HepG2 (cell line): ENCODE measurements around the gene GHRH. TPM values are rescaled to one million over a fixed set of nuclear protein-coding genes. Genes with fewer than 3 reads are reported as not detected.
A peak's percentile ranks its signal among the peaks of the same experiment; 100 is the strongest.

ENCODE experiments used
- ATAC-seq: fragments of 200-7000 bp; cut with Tn5 transposase; 3 replicates; pipeline ENCODE4 v1.9.1; 2020; ENCODE audit warnings: mild to moderate bottlenecking, moderate library complexity
- BruUV-seq: library from RNA; stranded (reverse); fragments of 400-500 nt; replicated peaks from 2 replicates; lab custom pipeline; 2021; lab: Mats Ljungman, UMichigan
- CTCF ChIA-PET: fragments of 300-600 bp; formaldehyde crosslinking; extraction: SDS; loops from one replicate; lab custom pipeline; 2021; ENCODE audit warnings: low total read pairs, inconsistent platforms, low intra/inter-chr PET ratio; lab: Yijun Ruan, JAX
- POLR2A ChIA-PET: fragments of 350-600 bp; sonication (Branson Sonifier 250); formaldehyde crosslinking; loops from one replicate; lab custom pipeline; 2020; ENCODE audit warnings: antibody characterized with exemption, inconsistent platforms; lab: Yijun Ruan, JAX
- DNase-seq: peaks from one replicate; pipeline ENCODE4 v3.0.0-alpha.2; 2015; ENCODE audit warnings: low spot score
- FAIRE-seq: peaks from 3 replicates; lab custom pipeline; 2011; peaks lifted over from hg19 to GRCh38; lab: Jason Lieb, UNC
- H2AFZ ChIP-seq: one replicate; pipeline ENCODE4 v1.6.1; 2011; ENCODE audit warnings: low read length, inconsistent platforms
- H3K27ac ChIP-seq: fragments of 300-600 bp; 3 replicates; pipeline ENCODE4 v1.8.0; 2011; ENCODE audit warnings: mixed run types, mild to moderate bottlenecking, mixed read lengths, low read length, inconsistent platforms; ENCODE audit not compliant: insufficient read depth; ENCODE audit errors: extremely low read length
- H3K27me3 ChIP-seq, 2 experiments: fragments of 200-600 bp in 1 of 2; 2 replicates in 1 of 2; 3 replicates in 1 of 2; pipeline versions ENCODE4 v1.6.0 to v1.8.0; 2011; ENCODE audit warnings: low read length in 2 of 2, mild to moderate bottlenecking in 2 of 2, moderate library complexity in 2 of 2, inconsistent platforms in 1 of 2; ENCODE audit not compliant: insufficient read depth in 2 of 2, control insufficient read depth in 1 of 2
- H3K36me3 ChIP-seq, 2 experiments: fragments of 200-600 bp in 1 of 2; replicated peaks in 1 of 2; 2 replicates in 1 of 2; 3 replicates in 1 of 2; pipeline versions ENCODE4 v1.5.1 to v1.8.0; 2011; ENCODE audit warnings: low read length in 2 of 2, inconsistent platforms in 1 of 2; ENCODE audit not compliant: insufficient read depth in 2 of 2, control insufficient read depth in 1 of 2
- H3K4me1 ChIP-seq: 2 replicates; pipeline ENCODE4 v1.5.1; 2012; ENCODE audit warnings: low read length, inconsistent platforms; ENCODE audit not compliant: insufficient read depth
- H3K4me2 ChIP-seq: 2 replicates; pipeline ENCODE4 v1.6.0; 2011; ENCODE audit warnings: low read depth, low read length, inconsistent platforms
- H3K4me3 ChIP-seq, 3 experiments: fragments of 200-600 bp in 1 of 3; sonication (generic), shearing (Covaris generic) in 1 of 3; replicated peaks in 1 of 3; 2 replicates each; pipeline ENCODE4 v1.5.1; 2011 to 2016; ENCODE audit warnings: low read length in 3 of 3, inconsistent platforms in 2 of 3, low read depth in 2 of 3, mild to moderate bottlenecking in 2 of 3, control low read depth in 1 of 3, mixed read lengths in 1 of 3; ENCODE audit not compliant: insufficient read depth in 1 of 3
- H3K79me2 ChIP-seq: one replicate; pipeline ENCODE4 v1.6.1; 2011; ENCODE audit warnings: low read length, inconsistent platforms; ENCODE audit not compliant: insufficient read depth
- H3K9ac ChIP-seq: 2 replicates; pipeline ENCODE4 v1.6.0; 2011; ENCODE audit warnings: mild to moderate bottlenecking, low read depth, low read length, inconsistent platforms; ENCODE audit not compliant: insufficient read depth
- H3K9me3 ChIP-seq: 2 replicates; pipeline ENCODE4 v1.5.1; 2012; ENCODE audit warnings: mild to moderate bottlenecking, low read length
- H4K20me1 ChIP-seq: 2 replicates; pipeline ENCODE4 v1.6.0; 2011; ENCODE audit warnings: inconsistent platforms, mild to moderate bottlenecking, low read length, moderate library complexity; ENCODE audit not compliant: insufficient read depth
- BORCS8-MEF2B ChIP-seq: sonication (generic); formaldehyde crosslinking; IDR thresholded peaks from 2 replicates; pipeline ENCODE4 v1.8.0; 2022; ENCODE audit warnings: mild to moderate bottlenecking, missing genetic modification reagents
- STAG1 ChIP-seq: sonication (generic); formaldehyde crosslinking; IDR thresholded peaks from 2 replicates; pipeline ENCODE4 v1.4.0; 2020; ENCODE audit warnings: missing genetic modification reagents
- ZMYM3 ChIP-seq: sonication (generic); formaldehyde crosslinking; IDR thresholded peaks from 2 replicates; pipeline ENCODE4 v1.5.1; 2020; ENCODE audit warnings: mild to moderate bottlenecking, missing genetic modification reagents
- ZNF296 ChIP-seq: sonication (generic); formaldehyde crosslinking; conservative IDR thresholded peaks from 2 replicates; pipeline ENCODE4 v1.5.0; 2020; ENCODE audit warnings: mild to moderate bottlenecking, missing genetic modification reagents
- ZNF768 ChIP-seq: sonication (generic); formaldehyde crosslinking; IDR thresholded peaks from 2 replicates; pipeline ENCODE4 v1.4.0; 2020; ENCODE audit warnings: missing genetic modification reagents
- WGBS: methylation state at CpG from one replicate; pipeline ENCODE4 v1.1.6; 2017; ENCODE audit warnings: low lambda C conversion rate; 5-methylcytosine and 5-hydroxymethylcytosine counted together
- in situ Hi-C: cut with HindIII; loops from 2 replicates; pipeline ENCODE4 v1.10.0; 2017; ENCODE audit warnings: low pct_unique_long_range_greater_than_20kb; ENCODE audit not compliant: extremely low pct_ligation_motif_present
- intact Hi-C: fragments of 100-400 bp; cut with micrococcal nuclease; formaldehyde crosslinking; loops from one replicate; pipeline ENCODE4 v1.10.0; 2022; ENCODE audit not compliant: unreplicated experiment
- polyA plus RNA-seq, 8 experiments: library from polyadenylated mRNA; depleted of rRNA in 3 of 8; stranded (reverse) in 7 of 8; unstranded in 1 of 8; fragments of >200 nt; fragmentation: Illumina TruSeq in 4 of 8; extraction: Trizol in 4 of 8; gene quantifications; 2 replicates each; pipeline versions ENCODE4 v1.2.1 to v1.2.3, GENCODE V29; 2011 to 2016; ENCODE audit warnings: low read depth in 4 of 8, missing spikeins in 1 of 8, mixed read lengths in 1 of 8; ENCODE audit not compliant: insufficient read depth in 1 of 8
- total RNA-seq, 5 experiments: library from RNA; depleted of rRNA; stranded (reverse); fragments of >200 nt; fragmentation: Illumina TruSeq; extraction: Trizol; gene quantifications; 2 replicates each; pipeline ENCODE4 v1.2.3, GENCODE V29; 2016; ENCODE audit warnings: low read depth in 1 of 5
- TF ChIP-seq, protein P1 (sequence below): sonication (generic); formaldehyde crosslinking; conservative IDR thresholded peaks from 2 replicates; pipeline ENCODE4 v1.8.1; 2023; ENCODE audit warnings: missing genetic modification reagents
- TF ChIP-seq, protein P2 (sequence below): sonication (generic); formaldehyde crosslinking; IDR thresholded peaks from 2 replicates; pipeline ENCODE4 v1.5.0; 2020; ENCODE audit warnings: mild to moderate bottlenecking, missing genetic modification reagents, moderate library complexity
- TF ChIP-seq, protein P3 (sequence below): sonication (generic); formaldehyde crosslinking; IDR thresholded peaks from 2 replicates; pipeline ENCODE4 v1.8.0; 2022; ENCODE audit warnings: missing genetic modification reagents, mild to moderate bottlenecking, borderline replicate concordance
- TF ChIP-seq, protein P4 (sequence below): sonication (generic); formaldehyde crosslinking; IDR thresholded peaks from 2 replicates; pipeline ENCODE4 v1.5.0; 2020; ENCODE audit warnings: missing genetic modification reagents, mild to moderate bottlenecking, borderline replicate concordance

GHRH gene
- total and polyA plus RNA-seq, 2 of the 13 experiments (the other 11 are each of a cell fraction or from before 2014, with no cell fraction given), result not detected

DNA sequence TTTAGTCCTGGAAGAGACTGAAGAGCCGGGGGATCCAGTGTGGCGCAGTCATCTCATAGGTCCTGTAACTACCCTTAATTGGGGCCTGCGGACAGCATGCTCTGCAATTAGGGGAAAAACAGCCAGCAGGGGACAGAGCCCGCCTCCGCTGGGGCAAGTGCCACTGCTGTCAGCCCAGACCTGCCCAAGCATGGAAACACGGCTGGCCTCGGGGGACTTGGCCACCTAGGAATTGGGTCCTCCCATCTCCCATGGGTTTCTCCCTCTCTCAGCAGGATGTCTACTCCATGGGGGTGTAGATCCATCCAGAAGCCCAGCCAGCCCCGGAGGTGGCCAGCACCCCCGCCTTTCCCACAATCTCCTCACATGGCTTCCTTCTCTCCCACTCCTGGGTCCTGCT, 3.6 kb downstream of the GHRH start:
- CTCF ChIA-PET, result no interaction called here
- TF ChIP-seq, protein P1, sequence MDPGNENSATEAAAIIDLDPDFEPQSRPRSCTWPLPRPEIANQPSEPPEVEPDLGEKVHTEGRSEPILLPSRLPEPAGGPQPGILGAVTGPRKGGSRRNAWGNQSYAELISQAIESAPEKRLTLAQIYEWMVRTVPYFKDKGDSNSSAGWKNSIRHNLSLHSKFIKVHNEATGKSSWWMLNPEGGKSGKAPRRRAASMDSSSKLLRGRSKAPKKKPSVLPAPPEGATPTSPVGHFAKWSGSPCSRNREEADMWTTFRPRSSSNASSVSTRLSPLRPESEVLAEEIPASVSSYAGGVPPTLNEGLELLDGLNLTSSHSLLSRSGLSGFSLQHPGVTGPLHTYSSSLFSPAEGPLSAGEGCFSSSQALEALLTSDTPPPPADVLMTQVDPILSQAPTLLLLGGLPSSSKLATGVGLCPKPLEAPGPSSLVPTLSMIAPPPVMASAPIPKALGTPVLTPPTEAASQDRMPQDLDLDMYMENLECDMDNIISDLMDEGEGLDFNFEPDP (CRISPR knock-in tag), result no peak
- TF ChIP-seq ZNF296 (CRISPR knock-in tag), result 0 out of 2 replicates have a peak, but pooled peaks have one; percentile 43
- peak; percentile 21 for TF ChIP-seq STAG1 (CRISPR knock-in tag)
- TF ChIP-seq, protein P2, sequence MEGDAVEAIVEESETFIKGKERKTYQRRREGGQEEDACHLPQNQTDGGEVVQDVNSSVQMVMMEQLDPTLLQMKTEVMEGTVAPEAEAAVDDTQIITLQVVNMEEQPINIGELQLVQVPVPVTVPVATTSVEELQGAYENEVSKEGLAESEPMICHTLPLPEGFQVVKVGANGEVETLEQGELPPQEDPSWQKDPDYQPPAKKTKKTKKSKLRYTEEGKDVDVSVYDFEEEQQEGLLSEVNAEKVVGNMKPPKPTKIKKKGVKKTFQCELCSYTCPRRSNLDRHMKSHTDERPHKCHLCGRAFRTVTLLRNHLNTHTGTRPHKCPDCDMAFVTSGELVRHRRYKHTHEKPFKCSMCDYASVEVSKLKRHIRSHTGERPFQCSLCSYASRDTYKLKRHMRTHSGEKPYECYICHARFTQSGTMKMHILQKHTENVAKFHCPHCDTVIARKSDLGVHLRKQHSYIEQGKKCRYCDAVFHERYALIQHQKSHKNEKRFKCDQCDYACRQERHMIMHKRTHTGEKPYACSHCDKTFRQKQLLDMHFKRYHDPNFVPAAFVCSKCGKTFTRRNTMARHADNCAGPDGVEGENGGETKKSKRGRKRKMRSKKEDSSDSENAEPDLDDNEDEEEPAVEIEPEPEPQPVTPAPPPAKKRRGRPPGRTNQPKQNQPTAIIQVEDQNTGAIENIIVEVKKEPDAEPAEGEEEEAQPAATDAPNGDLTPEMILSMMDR, result peak; percentile 23; the same call in 1 of the 2 replicates
- TF ChIP-seq, all 625 proteins: peak for 3
- Histone ChIP-seq H3K4me2 (no peak overlapping the region), H3K9ac (no peak overlapping the region), H3K4me3 (no peak overlapping the region), H3K27me3 (peaks cover 14 to 61% of the 10 kb centered on the region in 2 experiments; a peak in 4 of 5 replicates), H4K20me1 (no peaks in the 10 kb centered on the region), H3K27ac (no peak overlapping the region), H3K79me2 (no peaks in the 10 kb centered on the region), H3K36me3 (no peaks in the 10 kb centered on the region), H3K9me3 (no peaks in the 10 kb centered on the region), H3K4me1 (no peaks in the 10 kb centered on the region), H2AFZ (no peak overlapping the region)
- DNase-seq, result no peak
- 27% methylated on average over 9 of the region's 9 CpGs for whole genome bisulfite sequencing
- in situ Hi-C loops (no loop called here), intact Hi-C loops (no loop called here)
- peak; percentile 51 for ATAC-seq
- no TSS peak for BruUV-seq
- POLR2A ChIA-PET, result no interaction called here
- FAIRE-seq, result no peak

DNA sequence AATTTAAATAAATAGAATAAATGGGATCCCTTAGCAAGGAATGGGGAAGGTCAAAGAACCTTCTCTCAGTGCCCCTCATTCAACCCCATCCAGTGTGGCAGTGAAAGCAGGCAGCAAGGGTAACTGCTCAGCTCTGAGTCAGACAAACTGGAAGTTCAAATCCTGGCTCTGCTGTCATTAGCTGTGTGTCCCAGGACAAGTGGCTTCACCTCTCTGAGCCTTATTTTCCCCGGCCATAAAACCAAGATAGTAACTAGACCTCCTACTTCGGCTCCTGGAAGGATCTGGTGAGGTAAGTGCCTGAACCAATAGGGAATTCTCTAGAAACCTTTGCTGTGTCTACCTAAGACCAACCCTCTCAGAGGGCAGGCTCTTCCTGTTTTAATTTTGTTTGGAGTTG, 4.1 kb downstream of the GHRH start:
- in situ Hi-C loops, result no loop called here
- TF ChIP-seq ZMYM3 (CRISPR knock-in tag) (peak; percentile 35; the same call in 1 of the 2 replicates), BORCS8-MEF2B (CRISPR knock-in tag) (no peak), ZNF768 (CRISPR knock-in tag) (peak; percentile 70; the same call in 1 of the 2 replicates)
- TF ChIP-seq, protein P3, sequence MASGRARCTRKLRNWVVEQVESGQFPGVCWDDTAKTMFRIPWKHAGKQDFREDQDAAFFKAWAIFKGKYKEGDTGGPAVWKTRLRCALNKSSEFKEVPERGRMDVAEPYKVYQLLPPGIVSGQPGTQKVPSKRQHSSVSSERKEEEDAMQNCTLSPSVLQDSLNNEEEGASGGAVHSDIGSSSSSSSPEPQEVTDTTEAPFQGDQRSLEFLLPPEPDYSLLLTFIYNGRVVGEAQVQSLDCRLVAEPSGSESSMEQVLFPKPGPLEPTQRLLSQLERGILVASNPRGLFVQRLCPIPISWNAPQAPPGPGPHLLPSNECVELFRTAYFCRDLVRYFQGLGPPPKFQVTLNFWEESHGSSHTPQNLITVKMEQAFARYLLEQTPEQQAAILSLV (CRISPR knock-in tag), result no peak
- TF ChIP-seq, protein P4, sequence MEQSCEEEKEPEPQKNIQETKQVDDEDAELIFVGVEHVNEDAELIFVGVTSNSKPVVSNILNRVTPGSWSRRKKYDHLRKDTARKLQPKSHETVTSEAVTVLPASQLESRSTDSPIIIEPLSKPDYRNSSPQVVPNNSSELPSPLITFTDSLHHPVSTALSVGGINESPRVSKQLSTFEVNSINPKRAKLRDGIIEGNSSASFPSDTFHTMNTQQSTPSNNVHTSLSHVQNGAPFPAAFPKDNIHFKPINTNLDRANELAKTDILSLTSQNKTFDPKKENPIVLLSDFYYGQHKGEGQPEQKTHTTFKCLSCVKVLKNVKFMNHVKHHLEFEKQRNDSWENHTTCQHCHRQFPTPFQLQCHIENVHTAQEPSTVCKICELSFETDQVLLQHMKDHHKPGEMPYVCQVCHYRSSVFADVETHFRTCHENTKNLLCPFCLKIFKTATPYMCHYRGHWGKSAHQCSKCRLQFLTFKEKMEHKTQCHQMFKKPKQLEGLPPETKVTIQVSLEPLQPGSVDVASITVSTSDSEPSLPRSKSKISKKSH (CRISPR knock-in tag), result no peak

More for the DNA sequence above, 4.1 kb downstream of the GHRH start:
- FAIRE-seq, result no peak
- BruUV-seq, result no TSS peak
- no peak overlapping the region for H3K27ac ChIP-seq
- peaks cover 14 to 58% of the 10 kb centered on the region in 2 experiments; a peak in 4 of 5 replicates for H3K27me3 ChIP-seq
- DNase-seq, result no peak
- H3K4me1 ChIP-seq, result no peaks in the 10 kb centered on the region
- H3K36me3 ChIP-seq, result no peaks in the 10 kb centered on the region
- no peak overlapping the region for H3K9ac ChIP-seq
- no peak overlapping the region for H2AFZ ChIP-seq
- no peak overlapping the region for H3K4me3 ChIP-seq
- intact Hi-C loops, result no loop called here
- H3K79me2 ChIP-seq, result no peaks in the 10 kb centered on the region
- no peak for ATAC-seq
- no peaks in the 10 kb centered on the region for H4K20me1 ChIP-seq
- H3K9me3 ChIP-seq, result no peaks in the 10 kb centered on the region
- CTCF ChIA-PET, result no interaction called here
- WGBS, result 54% methylated on average over 2 of the region's 2 CpGs
- POLR2A ChIA-PET, result no interaction called here
- no peak overlapping the region for H3K4me2 ChIP-seq
